WI38 (cell line): ENCODE results near the gene NTN1.
"Not testable (repeated sequence)": the region's sequence is repeated elsewhere in the genome, so short reads cannot be mapped to it uniquely, and the experiment has no call there.

Source experiments
- H3K4me3 ChIP-seq: 2 replicates; pipeline ENCODE4 v1.5.1; 2011; ENCODE audit warnings: low read depth, mild to moderate bottlenecking, control low read depth, low read length
- CTCF ChIP-seq: IDR thresholded peaks from 2 replicates; pipeline ENCODE4 v1.5.1; 2012; ENCODE audit warnings: low read depth, mild to moderate bottlenecking, control low read depth, low read length

The NTN1 gene

GRCh38 chr17:9105068-9105868 lies 84.0 kb downstream of the NTN1 start:
- TF ChIP-seq CTCF, result no peak
- no peak overlapping the region for H3K4me3 ChIP-seq

- not testable (repeated sequence) for H3K4me3 ChIP-seq
These were observed 85.0 kb downstream of the NTN1 start for GRCh38 chr17:9106278-9106677.

- no peak for TF ChIP-seq CTCF
- H3K4me3 ChIP-seq, result no peak overlapping the region
These were observed 86.2 kb downstream of the NTN1 start for GRCh38 chr17:9107527-9107926.

GRCh38 chr17:9108146-9108545 lies 86.8 kb downstream of the NTN1 start:
- TF ChIP-seq CTCF, result no peak
- H3K4me3 ChIP-seq, result no peak overlapping the region

GRCh38 chr17:9109933-9110332 lies 88.6 kb downstream of the NTN1 start:
- no peak for TF ChIP-seq CTCF

GRCh38 chr17:9110501-9110900 lies 89.2 kb downstream of the NTN1 start:
- no peak for TF ChIP-seq CTCF
- no peak overlapping the region for H3K4me3 ChIP-seq

More at GRCh38 chr17:9109933-9110332, 88.6 kb downstream of the NTN1 start:
- no peak overlapping the region for H3K4me3 ChIP-seq

- H3K4me3 ChIP-seq, result peak overlapping the region; percentile 36
- TF ChIP-seq CTCF, result no peak
These were observed 94.2 kb downstream of the NTN1 start for GRCh38 chr17:9115214-9116191.
